ENCODE data around the gene ACVR1.

The ACVR1 gene

GRCh38 chr2:157743051-157743450 lies 133.1 kb downstream of the ACVR1 start:
- H3K36me3 ChIP-seq (ENCODE audit: low read depth): peaks cover 8% of the 10 kb centered on the region
- H3K9me3 ChIP-seq (ENCODE audit: severe bottlenecking): no peaks in the 10 kb centered on the region
- no peak overlapping the region for H3K4me3 ChIP-seq (ENCODE audit: severe bottlenecking)
- H3K4me1 ChIP-seq (ENCODE audit: insufficient read depth, poor library complexity, severe bottlenecking): no peaks in the 10 kb centered on the region
- H3K27me3 ChIP-seq (ENCODE audit: insufficient read depth, poor library complexity, severe bottlenecking): no peaks in the 10 kb centered on the region
- DNase-seq (ENCODE audit: low spot score) (no peak), ATAC-seq (ENCODE audit: low read depth) (no peak)
- no peak overlapping the region for H3K27ac ChIP-seq (ENCODE audit: poor library complexity, severe bottlenecking)
- no peak for TF ChIP-seq CTCF (IDR thresholded peaks at IDR 0.05; ENCODE audit: poor library complexity, severe bottlenecking)

DNA sequence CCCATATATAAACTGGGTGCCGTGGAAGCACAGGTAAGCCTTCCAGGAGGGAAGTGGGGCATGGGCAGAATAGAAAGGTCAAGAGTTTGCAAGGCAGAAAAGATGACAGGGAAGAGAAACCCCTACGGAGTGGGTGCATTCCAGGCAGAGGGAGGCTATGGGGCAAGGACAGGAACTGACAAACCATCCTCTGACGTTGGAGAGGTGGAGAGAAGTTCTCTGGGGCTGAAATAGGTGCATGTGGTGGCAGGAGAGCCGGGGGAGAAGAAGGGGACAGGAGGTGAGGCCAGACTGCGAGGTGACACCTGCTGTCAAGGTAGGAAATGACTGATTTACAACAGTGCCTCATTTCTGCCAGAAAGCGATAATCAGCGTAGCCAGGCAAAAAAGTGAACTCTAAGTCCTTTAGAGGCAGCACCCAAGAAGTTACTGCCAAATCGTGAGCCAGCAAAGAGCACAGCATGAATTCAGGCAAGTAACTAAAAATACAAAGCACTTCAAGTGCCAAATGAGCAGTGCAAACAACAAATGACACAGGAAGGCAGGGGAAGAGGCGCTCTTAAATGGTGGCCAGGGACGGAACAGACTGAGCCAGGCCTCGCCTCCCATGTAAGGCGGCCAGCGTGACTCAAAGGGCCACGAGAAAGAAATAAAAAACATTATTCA lies 134.2 kb downstream of the ACVR1 start:
- peaks cover 18% of the 10 kb centered on the region for H3K36me3 ChIP-seq (ENCODE audit: low read depth)
- H3K9me3 ChIP-seq (ENCODE audit: severe bottlenecking): no peaks in the 10 kb centered on the region
- ATAC-seq (ENCODE audit: low read depth) (no peak), DNase-seq (ENCODE audit: low spot score) (no peak)
- no peak overlapping the region for H3K27ac ChIP-seq (ENCODE audit: poor library complexity, severe bottlenecking)
- no peak overlapping the region for H3K4me3 ChIP-seq (ENCODE audit: severe bottlenecking)
- no peaks in the 10 kb centered on the region for H3K4me1 ChIP-seq (ENCODE audit: insufficient read depth, poor library complexity, severe bottlenecking)
- TF ChIP-seq CTCF (IDR thresholded peaks at IDR 0.05; ENCODE audit: poor library complexity, severe bottlenecking): no peak
- no peaks in the 10 kb centered on the region for H3K27me3 ChIP-seq (ENCODE audit: insufficient read depth, poor library complexity, severe bottlenecking)

DNA sequence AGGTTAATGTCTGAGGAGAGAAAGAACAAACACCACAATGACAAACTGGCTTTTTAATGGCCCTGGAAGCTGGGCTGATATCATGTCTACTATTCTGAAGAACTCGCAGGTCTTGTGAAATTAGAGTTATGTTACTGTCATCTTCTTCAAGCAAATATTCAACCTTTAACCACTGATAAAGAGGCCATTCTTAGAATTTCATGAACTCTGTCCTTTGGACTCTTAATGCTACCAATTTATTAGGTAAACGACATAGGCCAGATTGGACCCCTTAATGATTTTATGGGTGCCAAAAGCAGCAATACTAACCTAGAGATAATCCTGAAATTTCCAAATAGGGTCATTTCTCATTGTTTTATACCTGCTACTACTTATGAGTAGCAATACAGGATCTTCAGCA lies 138.5 kb downstream of the ACVR1 start:
- Histone ChIP-seq H3K27me3 (ENCODE audit: insufficient read depth, poor library complexity, severe bottlenecking) (no peaks in the 10 kb centered on the region), H3K4me3 (ENCODE audit: severe bottlenecking) (no peak overlapping the region), H3K27ac (ENCODE audit: poor library complexity, severe bottlenecking) (no peak overlapping the region), H3K9me3 (ENCODE audit: severe bottlenecking) (no peaks in the 10 kb centered on the region), H3K36me3 (ENCODE audit: low read depth) (peaks cover 20% of the 10 kb centered on the region; the same call in 1 of the 2 replicates), H3K4me1 (ENCODE audit: insufficient read depth, poor library complexity, severe bottlenecking) (no peaks in the 10 kb centered on the region)
- no peak for TF ChIP-seq CTCF (IDR thresholded peaks at IDR 0.05; ENCODE audit: poor library complexity, severe bottlenecking)
- ATAC-seq (ENCODE audit: low read depth): no peak
- no peak for DNase-seq (ENCODE audit: low spot score)

DNA sequence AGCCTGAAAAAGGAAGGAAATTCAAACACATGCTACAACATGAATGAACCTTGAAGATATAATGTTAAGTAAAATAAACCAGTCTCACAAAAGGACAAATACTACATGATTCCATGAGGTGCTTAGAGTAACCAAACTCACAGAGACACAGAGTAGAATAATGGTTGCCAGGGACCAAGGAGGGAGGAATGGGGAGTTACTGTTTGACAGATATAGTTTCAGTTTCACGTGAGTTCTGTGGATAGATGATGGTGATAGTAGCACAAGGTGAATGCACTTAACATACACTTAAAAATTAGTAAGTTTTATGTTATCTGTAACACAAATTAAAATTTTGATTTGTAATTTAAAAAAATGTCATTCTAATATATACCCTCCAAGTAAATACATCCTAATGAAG lies 140.6 kb downstream of the ACVR1 start:
- no peaks in the 10 kb centered on the region for H3K9me3 ChIP-seq (ENCODE audit: severe bottlenecking)
- DNase-seq (ENCODE audit: low spot score): no peak
- peaks cover 20% of the 10 kb centered on the region; the same call in 1 of the 2 replicates for H3K36me3 ChIP-seq (ENCODE audit: low read depth)
- no peaks in the 10 kb centered on the region for H3K27me3 ChIP-seq (ENCODE audit: insufficient read depth, poor library complexity, severe bottlenecking)
- H3K4me1 ChIP-seq (ENCODE audit: insufficient read depth, poor library complexity, severe bottlenecking): no peaks in the 10 kb centered on the region
- H3K4me3 ChIP-seq (ENCODE audit: severe bottlenecking): no peak overlapping the region
- no peak for ATAC-seq (ENCODE audit: low read depth)
- no peak overlapping the region for H3K27ac ChIP-seq (ENCODE audit: poor library complexity, severe bottlenecking)
- TF ChIP-seq CTCF (IDR thresholded peaks at IDR 0.05; ENCODE audit: poor library complexity, severe bottlenecking): no peak

- Histone ChIP-seq H3K9me3 (ENCODE audit: severe bottlenecking) (no peaks in the 10 kb centered on the region), H3K4me1 (ENCODE audit: insufficient read depth, poor library complexity, severe bottlenecking) (no peaks in the 10 kb centered on the region), H3K27me3 (ENCODE audit: insufficient read depth, poor library complexity, severe bottlenecking) (no peaks in the 10 kb centered on the region), H3K27ac (ENCODE audit: poor library complexity, severe bottlenecking) (no peak overlapping the region), H3K4me3 (ENCODE audit: severe bottlenecking) (no peak overlapping the region), H3K36me3 (ENCODE audit: low read depth) (peaks cover 19% of the 10 kb centered on the region; the same call in 1 of the 2 replicates)
- no peak for TF ChIP-seq CTCF (IDR thresholded peaks at IDR 0.05; ENCODE audit: poor library complexity, severe bottlenecking)
- no peak for ATAC-seq (ENCODE audit: low read depth)
- no peak for DNase-seq (ENCODE audit: low spot score)
Measured at GRCh38 chr2:157733263-157733662, 142.9 kb downstream of the ACVR1 start.
